Measurements from ENCODE around the gene PCDHA8.
"Not testable (repeated sequence)": the region's sequence is repeated elsewhere in the genome, so short reads cannot be mapped to it uniquely, and the experiment has no call there.

The PCDHA8 gene

GRCh38 chr5:140829511-140830501 lies 11.2 kb upstream of the PCDHA8 start:
- not testable (repeated sequence) for DNase-seq

- DNase-seq, result no peak
Measured at GRCh38 chr5:140833993-140834392, 7.0 kb upstream of the PCDHA8 start, which contains the start of gene PCDHA7. Gene PCDHA7 (plus strand): TSS chr5:140834269. CDS start chr5:140834384, 115 bp downstream.

DNA sequence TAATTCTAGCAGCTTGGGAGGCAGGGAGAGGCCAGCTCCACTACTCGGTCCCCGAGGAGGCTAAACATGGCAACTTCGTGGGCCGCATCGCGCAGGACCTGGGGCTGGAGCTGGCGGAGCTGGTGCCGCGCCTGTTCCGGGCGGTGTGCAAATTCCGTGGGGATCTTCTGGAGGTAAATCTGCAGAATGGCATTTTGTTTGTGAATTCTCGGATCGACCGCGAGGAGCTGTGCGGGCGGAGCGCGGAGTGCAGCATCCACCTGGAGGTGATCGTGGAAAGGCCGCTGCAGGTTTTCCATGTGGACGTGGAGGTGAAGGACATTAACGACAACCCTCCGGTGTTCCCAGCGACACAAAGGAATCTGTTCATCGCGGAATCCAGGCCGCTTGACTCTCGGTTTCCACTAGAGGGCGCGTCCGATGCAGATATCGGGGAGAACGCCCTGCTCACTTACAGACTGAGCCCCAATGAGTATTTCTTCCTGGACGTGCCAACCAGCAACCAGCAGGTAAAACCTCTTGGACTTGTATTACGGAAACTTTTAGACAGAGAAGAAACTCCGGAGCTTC lies 6.5 kb upstream of the PCDHA8 start:
- not testable (repeated sequence) for DNase-seq

DNA sequence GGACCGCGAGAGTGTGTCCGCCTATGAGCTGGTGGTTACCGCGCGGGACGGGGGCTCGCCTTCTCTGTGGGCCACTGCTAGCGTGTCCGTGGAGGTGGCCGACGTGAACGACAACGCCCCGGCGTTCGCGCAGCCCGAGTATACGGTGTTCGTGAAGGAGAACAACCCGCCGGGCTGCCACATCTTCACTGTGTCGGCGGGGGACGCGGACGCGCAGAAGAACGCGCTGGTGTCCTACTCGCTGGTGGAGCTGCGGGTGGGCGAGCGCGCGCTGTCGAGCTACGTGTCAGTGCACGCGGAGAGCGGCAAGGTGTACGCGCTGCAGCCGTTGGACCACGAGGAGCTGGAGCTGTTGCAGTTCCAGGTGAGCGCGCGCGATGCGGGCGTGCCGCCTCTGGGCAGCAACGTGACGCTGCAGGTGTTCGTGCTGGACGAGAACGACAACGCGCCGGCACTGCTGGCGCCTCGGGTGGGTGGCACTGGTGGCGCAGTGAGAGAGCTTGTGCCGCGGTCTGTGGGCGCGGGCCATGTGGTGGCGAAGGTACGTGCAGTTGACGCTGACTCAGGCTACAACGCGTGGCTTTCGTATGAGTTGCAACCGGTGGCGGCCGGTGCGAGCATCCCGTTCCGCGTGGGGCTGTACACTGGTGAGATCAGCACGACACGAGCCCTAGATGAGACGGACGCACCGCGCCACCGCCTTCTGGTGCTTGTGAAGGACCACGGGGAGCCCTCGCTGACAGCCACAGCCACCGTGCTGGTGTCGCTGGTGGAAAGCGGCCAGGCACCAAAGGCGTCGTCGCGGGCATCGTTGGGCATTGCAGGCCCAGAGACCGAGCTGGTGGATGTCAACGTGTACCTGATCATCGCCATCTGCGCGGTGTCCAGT lies 5.1 kb upstream of the PCDHA8 start:
- no peak for DNase-seq

- DNase-seq, result no peak
Measured at GRCh38 chr5:140842798-140843733, 2.1 kb downstream of the PCDHA8 start.

- DNase-seq, result not testable (repeated sequence)
Measured at GRCh38 chr5:140848139-140849102, 7.4 kb downstream of the PCDHA8 start, which contains the start of gene PCDHA9. Gene PCDHA9 (plus strand): TSS chr5:140848382. CDS start chr5:140848496, 114 bp downstream.

GRCh38 chr5:140849831-140850634 lies 9.0 kb downstream of the PCDHA8 start:
- DNase-seq, result not testable (repeated sequence)

DNA sequence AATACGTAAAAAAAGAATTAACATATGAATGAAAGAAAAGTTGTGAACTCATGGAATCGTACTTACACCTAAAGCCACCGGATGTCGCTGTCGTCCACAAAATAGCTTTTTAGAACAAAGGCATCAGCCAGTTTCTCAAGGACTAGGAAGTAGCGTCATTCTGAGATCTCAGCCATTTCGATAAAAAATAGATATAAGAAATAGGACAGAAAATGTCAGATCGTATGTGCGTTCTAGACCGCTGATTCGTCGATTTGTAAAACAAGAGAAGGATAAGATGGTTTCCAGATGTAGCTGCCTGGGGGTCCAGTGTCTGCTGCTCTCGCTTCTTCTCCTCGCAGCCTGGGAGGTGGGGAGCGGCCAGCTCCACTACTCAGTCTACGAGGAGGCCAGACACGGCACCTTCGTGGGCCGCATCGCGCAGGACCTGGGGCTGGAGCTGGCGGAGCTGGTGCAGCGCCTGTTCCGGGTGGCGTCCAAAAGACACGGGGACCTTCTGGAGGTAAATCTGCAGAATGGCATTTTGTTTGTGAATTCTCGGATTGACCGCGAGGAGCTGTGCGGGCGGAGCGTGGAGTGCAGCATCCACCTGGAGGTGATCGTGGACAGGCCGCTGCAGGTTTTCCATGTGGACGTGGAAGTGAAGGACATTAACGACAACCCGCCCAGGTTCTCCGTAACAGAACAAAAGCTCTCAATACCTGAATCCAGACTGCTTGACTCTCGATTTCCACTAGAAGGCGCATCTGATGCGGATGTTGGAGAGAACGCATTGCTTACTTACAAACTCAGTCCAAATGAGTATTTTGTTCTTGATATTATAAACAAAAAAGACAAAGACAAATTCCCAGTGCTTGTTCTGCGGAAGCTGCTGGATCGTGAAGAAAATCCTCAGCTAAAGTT lies 15.0 kb downstream of the PCDHA8 start, which contains the start of gene PCDHA10:
TSS of gene PCDHA10 (plus strand) at position 126 of the 903 bp plus-strand sequence. CDS start at position 278, 152 bp downstream.
- DNase-seq, result no peak

DNA sequence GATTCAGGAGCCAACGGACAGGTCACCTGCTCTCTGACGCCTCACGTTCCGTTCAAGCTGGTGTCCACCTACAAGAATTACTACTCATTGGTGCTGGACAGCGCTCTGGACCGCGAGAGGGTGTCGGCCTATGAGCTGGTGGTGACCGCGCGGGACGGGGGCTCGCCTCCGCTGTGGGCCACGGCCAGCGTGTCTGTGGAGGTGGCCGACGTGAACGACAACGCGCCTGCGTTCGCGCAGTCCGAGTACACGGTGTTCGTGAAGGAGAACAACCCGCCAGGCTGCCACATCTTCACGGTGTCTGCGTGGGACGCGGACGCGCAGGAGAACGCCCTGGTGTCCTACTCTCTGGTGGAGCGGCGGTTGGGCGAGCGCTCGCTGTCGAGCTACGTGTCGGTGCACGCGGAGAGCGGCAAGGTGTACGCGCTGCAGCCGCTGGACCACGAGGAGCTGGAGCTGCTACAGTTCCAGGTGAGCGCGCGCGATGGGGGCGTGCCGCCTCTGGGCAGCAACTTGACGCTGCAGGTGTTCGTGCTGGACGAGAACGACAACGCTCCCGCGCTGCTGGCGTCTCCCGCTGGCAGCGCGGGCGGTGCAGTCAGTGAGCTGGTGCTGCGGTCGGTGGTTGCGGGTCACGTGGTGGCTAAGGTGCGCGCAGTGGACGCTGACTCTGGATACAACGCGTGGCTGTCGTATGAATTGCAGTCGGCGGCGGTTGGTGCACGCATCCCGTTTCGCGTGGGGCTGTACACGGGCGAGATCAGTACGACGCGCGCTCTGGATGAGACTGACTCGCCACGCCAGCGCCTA lies 16.4 kb downstream of the PCDHA8 start:
- no peak for DNase-seq

GRCh38 chr5:140857987-140858240 lies 16.9 kb downstream of the PCDHA8 start:
- DNase-seq, result no peak

- no peak for DNase-seq
Measured at GRCh38 chr5:140862441-140863295, 21.7 kb downstream of the PCDHA8 start.

- peak; percentile 5 for DNase-seq
Measured at GRCh38 chr5:140868721-140869554, 28.0 kb downstream of the PCDHA8 start, which contains the start of gene PCDHA11. Gene PCDHA11 (plus strand): TSS chr5:140868957. CDS start chr5:140869104, 147 bp downstream.

GRCh38 chr5:140869555-140869886 lies 28.5 kb downstream of the PCDHA8 start:
- DNase-seq, result no peak

GRCh38 chr5:140870221-140871201 lies 29.5 kb downstream of the PCDHA8 start:
- no peak for DNase-seq
